GM12878 (cell line): ENCODE data around the gene SDHC. TPM values are rescaled to one million over a fixed set of nuclear protein-coding genes. Genes with fewer than 3 reads are reported as not detected.
A peak's percentile ranks its signal among the peaks of the same experiment; 100 is the strongest.

Experiments
- ATAC-seq: fragments of 200-7000 bp; cut with Tn5 transposase; 3 replicates; pipeline ENCODE4 v1.9.1; 2020; ENCODE audit warnings: mild to moderate bottlenecking, moderate library complexity
- BruUV-seq: library from RNA; stranded (reverse); fragments of 400-500 nt; replicated peaks from 2 replicates; lab custom pipeline; 2021; lab: Mats Ljungman, UMichigan
- CTCF ChIA-PET: fragments of 300-600 bp; sonication (Branson Sonifier 250); formaldehyde crosslinking; extraction: SDS; loops from one replicate; lab custom pipeline; 2021; ENCODE audit warnings: inconsistent platforms; lab: Yijun Ruan, JAX
- POLR2A ChIA-PET: fragments of 350-600 bp; formaldehyde crosslinking; extraction: SDS; loops from one replicate; lab custom pipeline; 2021; ENCODE audit warnings: inconsistent platforms; lab: Charles Lee
- RAD21 ChIA-PET: fragments of 300-600 bp; sonication (Branson Sonifier 250); formaldehyde crosslinking; loops from one replicate; lab custom pipeline; 2023; ENCODE audit warnings: antibody characterized with exemption; ENCODE audit not compliant: unreplicated experiment; lab: Charles Lee
- SMC1A ChIA-PET: fragments of 300-600 bp; sonication (Branson Sonifier 250); formaldehyde crosslinking; loops from one replicate; lab custom pipeline; 2023; ENCODE audit not compliant: unreplicated experiment, uncharacterized antibody; lab: Charles Lee
- DNase-seq: peaks from one replicate; pipeline ENCODE4 v3.0.0-alpha.2; 2011; ENCODE audit warnings: low read depth, low spot score
- FAIRE-seq: peaks from 3 replicates; lab custom pipeline; 2011; peaks lifted over from hg19 to GRCh38; lab: Jason Lieb, UNC
- H2AFZ ChIP-seq: 2 replicates; pipeline ENCODE4 v1.6.0; 2011; ENCODE audit warnings: low read depth, low read length, control low read depth; ENCODE audit not compliant: control insufficient read depth
- H3K27ac ChIP-seq: 2 replicates; pipeline ENCODE4 v1.5.1; 2011; ENCODE audit warnings: control low read depth; ENCODE audit not compliant: control insufficient read depth, insufficient read depth
- H3K27me3 ChIP-seq, 2 experiments: replicated peaks in 1 of 2; 2 replicates each; pipeline versions ENCODE4 v1.6.0 to v1.6.1; 2011; ENCODE audit warnings: low read length in 1 of 2; ENCODE audit not compliant: control insufficient read depth in 2 of 2, insufficient read depth in 2 of 2
- H3K36me3 ChIP-seq, 2 experiments: 2 replicates each; pipeline ENCODE4 v1.5.1; 2011; ENCODE audit warnings: low read length in 1 of 2; ENCODE audit not compliant: control insufficient read depth in 2 of 2, insufficient read depth in 2 of 2
- H3K4me1 ChIP-seq: 2 replicates; pipeline ENCODE4 v1.6.1; 2011; ENCODE audit warnings: mild to moderate bottlenecking, low read length, moderate library complexity, mixed read lengths; ENCODE audit not compliant: control insufficient read depth, insufficient read depth
- H3K4me2 ChIP-seq: 2 replicates; pipeline ENCODE4 v1.6.0; 2011; ENCODE audit warnings: control low read depth; ENCODE audit not compliant: control insufficient read depth, insufficient read depth
- H3K4me3 ChIP-seq: fragments of 200-600 bp; sonication (generic); 2 replicates; pipeline ENCODE4 v1.5.1; 2016
- H3K79me2 ChIP-seq: 2 replicates; pipeline ENCODE4 v1.6.0; 2011; ENCODE audit warnings: low read length; ENCODE audit not compliant: control insufficient read depth, insufficient read depth
- H3K9ac ChIP-seq: 2 replicates; pipeline ENCODE4 v1.8.0; 2011; ENCODE audit warnings: low read length, control low read depth, mixed read lengths; ENCODE audit not compliant: control insufficient read depth, insufficient read depth
- H3K9me3 ChIP-seq: replicated peaks from 3 replicates; pipeline ENCODE4 v1.5.1; 2011; ENCODE audit warnings: mild to moderate bottlenecking, low read length; ENCODE audit not compliant: control insufficient read depth, insufficient read depth
- H4K20me1 ChIP-seq: 2 replicates; pipeline ENCODE4 v1.6.0; 2011; ENCODE audit not compliant: control insufficient read depth, insufficient read depth
- CHD2 ChIP-seq: IDR thresholded peaks from 2 replicates; pipeline ENCODE4 v1.6.1; 2011; ENCODE audit warnings: low read depth, low read length, improper control_type of control experiment, borderline replicate concordance
- CREM ChIP-seq: IDR thresholded peaks from 2 replicates; pipeline ENCODE4 v1.6.1; 2014; ENCODE audit warnings: antibody characterized with exemption, low read depth
- EGR1 ChIP-seq, 2 experiments: IDR thresholded peaks; 1 replicate in 1 of 2; 2 replicates in 1 of 2; pipeline ENCODE4 v1.6.1; 2011 to 2012; ENCODE audit warnings: low read depth in 2 of 2, low read length in 2 of 2, borderline replicate concordance in 1 of 2, mild to moderate bottlenecking in 1 of 2, moderate library complexity in 1 of 2
- GABPA ChIP-seq: IDR thresholded peaks from 2 replicates; pipeline ENCODE4 v1.6.1; 2014; ENCODE audit warnings: antibody characterized with exemption, low read depth, mild to moderate bottlenecking, inconsistent platforms
- HCFC1 ChIP-seq: fragments of 150-350 bp; IDR thresholded peaks from 2 replicates; pipeline ENCODE4 v1.6.1; 2014; ENCODE audit warnings: low read length
- IKZF1 ChIP-seq: fragments of 450-650 bp; conservative IDR thresholded peaks from 2 replicates; pipeline ENCODE4 v1.6.1; 2017; ENCODE audit warnings: antibody characterized with exemption, mild to moderate bottlenecking
- POLR2A ChIP-seq: IDR thresholded peaks from 2 replicates; pipeline ENCODE4 v1.6.1; 2011; ENCODE audit warnings: low read depth, mild to moderate bottlenecking, low read length
- POLR2AphosphoS5 ChIP-seq: IDR thresholded peaks from 2 replicates; pipeline ENCODE4 v1.6.1; 2011; ENCODE audit warnings: mild to moderate bottlenecking, low read length, inconsistent platforms
- RAD21 ChIP-seq: IDR thresholded peaks from 2 replicates; pipeline ENCODE4 v1.6.1; 2011; ENCODE audit warnings: mild to moderate bottlenecking, low read depth, low read length, moderate library complexity; ENCODE audit not compliant: insufficient read depth
- RCOR1 ChIP-seq: conservative IDR thresholded peaks from 2 replicates; pipeline ENCODE4 v1.6.1; 2012; ENCODE audit warnings: low read depth, low read length, improper control_type of control experiment
- RUNX3 ChIP-seq: IDR thresholded peaks from 2 replicates; pipeline ENCODE4 v1.6.1; 2012; ENCODE audit warnings: low read length, inconsistent platforms
- YY1 ChIP-seq: IDR thresholded peaks from 2 replicates; pipeline ENCODE4 v1.6.1; 2011; ENCODE audit warnings: low read depth, mild to moderate bottlenecking, low read length
- ZNF622 ChIP-seq: fragments of 450-650 bp; IDR thresholded peaks from 2 replicates; pipeline ENCODE4 v1.6.1; 2017; ENCODE audit warnings: mild to moderate bottlenecking, inconsistent platforms
- WGBS: methylation state at CpG from one replicate; pipeline ENCODE4 v1.1.6; 2016; ENCODE audit warnings: low lambda C conversion rate; ENCODE audit not compliant: insufficient replicate concordance, insufficient coverage; ENCODE audit errors: missing lambda C conversion rate; 5-methylcytosine and 5-hydroxymethylcytosine counted together
- in situ Hi-C: fragments of 300-500 bp; cut with MboI; formaldehyde crosslinking; loops from 9 replicates; pipeline ENCODE4 v1.14.3; 2018; ENCODE audit warnings: mixed read lengths
- intact Hi-C: fragments of 100-400 bp; cut with micrococcal nuclease; formaldehyde crosslinking; loops from one replicate; pipeline ENCODE4 v1.14.2; 2022; ENCODE audit not compliant: unreplicated experiment
- polyA plus RNA-seq, 11 experiments: library from polyadenylated mRNA; depleted of rRNA in 4 of 11; unstranded in 6 of 11; stranded (reverse) in 5 of 11; fragments of >200 nt; fragmentation: Nextera tagmentation in 4 of 11; fragmentation: Illumina TruSeq in 1 of 11; extraction: Ambion mirVana in 4 of 11; extraction: Trizol in 1 of 11; gene quantifications; 1 replicate in 1 of 11; 2 replicates in 10 of 11; pipeline versions ENCODE4 v1.2.1 to v1.2.3, GENCODE V29; 2011 to 2016; ENCODE audit warnings: inconsistent platforms in 2 of 11, missing spikeins in 2 of 11, low read depth in 1 of 11
- total RNA-seq, 4 experiments: library from RNA; depleted of rRNA in 3 of 4; stranded (reverse); fragments of >200 nt in 3 of 4; fragmentation: Illumina TruSeq in 1 of 4; extraction: Trizol in 1 of 4; gene quantifications; 2 replicates each; pipeline versions ENCODE4 v1.2.1 to v1.2.3, GENCODE V29; 2013 to 2021
- TF ChIP-seq, protein P1 (sequence below): fragments of 450-650 bp; conservative IDR thresholded peaks from 2 replicates; pipeline ENCODE4 v1.6.1; 2017; ENCODE audit warnings: mild to moderate bottlenecking, moderate library complexity
- TF ChIP-seq, protein P2 (sequence below): IDR thresholded peaks from 2 replicates; pipeline ENCODE4 v1.6.1; 2012; ENCODE audit warnings: low read length, inconsistent platforms
- TF ChIP-seq, protein P3 (sequence below): fragments of 450-650 bp; IDR thresholded peaks from 2 replicates; pipeline ENCODE4 v1.6.1; 2016; ENCODE audit warnings: mild to moderate bottlenecking, moderate library complexity, borderline replicate concordance

Gene SDHC
- total and polyA plus RNA-seq, 10 of the 15 experiments (the other 5 are each of a cell fraction or from before 2014, with no cell fraction given) = 18.4 to 340 (median 178) TPM

DNA sequence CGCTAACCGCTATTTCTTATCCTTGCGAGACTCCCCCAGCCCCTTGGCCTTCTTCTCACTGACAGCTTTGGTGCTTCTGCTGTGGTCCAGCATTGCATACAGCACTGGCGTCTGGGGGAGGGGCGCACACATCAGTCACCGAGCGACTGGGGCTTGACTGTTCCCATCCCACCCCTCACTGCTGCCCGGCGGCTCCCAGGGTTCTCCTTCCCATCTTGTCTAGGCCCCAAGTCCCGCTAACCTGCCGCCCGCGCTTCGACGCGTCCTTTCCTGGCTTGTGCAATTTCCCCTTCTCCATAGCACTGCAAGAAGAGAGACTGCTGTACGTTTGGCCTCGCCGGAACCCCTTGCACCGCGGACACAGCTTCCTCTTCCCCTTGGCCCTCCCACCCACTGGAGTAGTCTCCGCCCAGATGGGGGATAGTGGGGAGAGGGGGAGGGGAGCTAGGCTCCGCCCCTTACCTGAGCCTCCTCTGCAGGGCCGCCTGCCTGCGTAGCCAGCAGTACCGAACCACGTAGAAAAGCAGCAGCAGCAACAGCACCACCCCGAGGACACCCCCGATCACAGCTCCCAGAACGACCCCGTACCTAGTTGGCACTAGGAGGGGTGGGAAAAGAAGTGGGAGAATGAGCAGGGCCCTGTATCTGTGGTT, 8.2 kb upstream of the SDHC start:
- peak; percentile 91 for FAIRE-seq
- H3K27ac ChIP-seq = peak overlapping the region; percentile 13; the same call in 1 of the 2 replicates
- SMC1A ChIA-PET = interaction anchor here (0.5 to 2.5 kb wide), 8 partner anchors 15 to 120 kb away, joined by 3 to 18 read pairs (median 4); partner anchors contain the start of genes NDUFS2 and TOMM40L
- RAD21 ChIA-PET = interaction anchor here (0.6 to 3.1 kb wide), 8 partner anchors 15 to 401 kb away, joined by 3 to 22 read pairs (median 4); partner anchors contain the start of genes FCRLA, NDUFS2 and TOMM40L
- peak; percentile 65 for DNase-seq
- peaks cover 12% of the 10 kb centered on the region for H3K4me1 ChIP-seq
- no peaks in the 10 kb centered on the region for H3K36me3 ChIP-seq
- H3K79me2 ChIP-seq = peaks cover 2% of the 10 kb centered on the region
- no peaks in the 10 kb centered on the region for H3K9me3 ChIP-seq
- CTCF ChIA-PET = interaction anchor here (0.5 to 6.8 kb wide), 22 partner anchors 12 to 750 kb away, joined by 3 to 66 read pairs (median 4); partner anchors contain the start of genes APOA2, CFAP126, NDUFS2 and TOMM40L
- in situ Hi-C loops (no loop called here), intact Hi-C loops (loop anchor here (5.0 kb wide), 1 partner anchor 79 kb away; the partner anchor contains the start of gene TOMM40L)
- H3K4me3 ChIP-seq = peak overlapping the region; percentile 94
- POLR2A ChIA-PET = interaction anchor here (0.5 to 1.3 kb wide), 4 partner anchors 8 to 104 kb away, joined by 3 to 6 read pairs (median 4); partner anchors contain the start of gene SDHC
- ATAC-seq = peak; percentile 92
- TSS peak; percentile 80 for BruUV-seq
- H4K20me1 ChIP-seq = no peaks in the 10 kb centered on the region
- H3K27me3 ChIP-seq = no peaks in the 10 kb centered on the region
- peak overlapping the region; percentile 71 for H3K9ac ChIP-seq
- peak overlapping the region; percentile 38 for H2AFZ ChIP-seq
- H3K4me2 ChIP-seq = peak overlapping the region; percentile 98
- 13% methylated on average over 29 of the region's 31 CpGs for WGBS
- TF ChIP-seq, protein P1, sequence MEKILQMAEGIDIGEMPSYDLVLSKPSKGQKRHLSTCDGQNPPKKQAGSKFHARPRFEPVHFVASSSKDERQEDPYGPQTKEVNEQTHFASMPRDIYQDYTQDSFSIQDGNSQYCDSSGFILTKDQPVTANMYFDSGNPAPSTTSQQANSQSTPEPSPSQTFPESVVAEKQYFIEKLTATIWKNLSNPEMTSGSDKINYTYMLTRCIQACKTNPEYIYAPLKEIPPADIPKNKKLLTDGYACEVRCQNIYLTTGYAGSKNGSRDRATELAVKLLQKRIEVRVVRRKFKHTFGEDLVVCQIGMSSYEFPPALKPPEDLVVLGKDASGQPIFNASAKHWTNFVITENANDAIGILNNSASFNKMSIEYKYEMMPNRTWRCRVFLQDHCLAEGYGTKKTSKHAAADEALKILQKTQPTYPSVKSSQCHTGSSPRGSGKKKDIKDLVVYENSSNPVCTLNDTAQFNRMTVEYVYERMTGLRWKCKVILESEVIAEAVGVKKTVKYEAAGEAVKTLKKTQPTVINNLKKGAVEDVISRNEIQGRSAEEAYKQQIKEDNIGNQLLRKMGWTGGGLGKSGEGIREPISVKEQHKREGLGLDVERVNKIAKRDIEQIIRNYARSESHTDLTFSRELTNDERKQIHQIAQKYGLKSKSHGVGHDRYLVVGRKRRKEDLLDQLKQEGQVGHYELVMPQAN = 0 out of 2 replicates have a peak, but pooled peaks have one; percentile 30
- TF ChIP-seq YY1 (0 out of 2 replicates have a peak, but pooled peaks have one; percentile 24), POLR2A (peak; percentile 77), CHD2 (0 out of 2 replicates have a peak, but pooled peaks have one; percentile 16), ZNF622 (no peak), RUNX3 (peak; percentile 26), EGR1 (IDR thresholded peaks at IDR 0.05; ENCODE audit: borderline replicate concordance in 1 of 2, low read depth in 2 of 2, low read length in 2 of 2) (peak in 1 of 2 experiments; percentile 20; a peak in 1 of 3 replicates), HCFC1 (0 out of 2 replicates have a peak, but pooled peaks have one; percentile 28), RAD21 (peak; percentile 38; the same call in 1 of the 2 replicates), RCOR1 (no peak), CREM (peak; percentile 26; the same call in 1 of the 2 replicates), GABPA (peak; percentile 63; the same call in 1 of the 2 replicates), IKZF1 (0 out of 2 replicates have a peak, but pooled peaks have one; percentile 17), POLR2AphosphoS5 (no peak)
- TF ChIP-seq, protein P2, sequence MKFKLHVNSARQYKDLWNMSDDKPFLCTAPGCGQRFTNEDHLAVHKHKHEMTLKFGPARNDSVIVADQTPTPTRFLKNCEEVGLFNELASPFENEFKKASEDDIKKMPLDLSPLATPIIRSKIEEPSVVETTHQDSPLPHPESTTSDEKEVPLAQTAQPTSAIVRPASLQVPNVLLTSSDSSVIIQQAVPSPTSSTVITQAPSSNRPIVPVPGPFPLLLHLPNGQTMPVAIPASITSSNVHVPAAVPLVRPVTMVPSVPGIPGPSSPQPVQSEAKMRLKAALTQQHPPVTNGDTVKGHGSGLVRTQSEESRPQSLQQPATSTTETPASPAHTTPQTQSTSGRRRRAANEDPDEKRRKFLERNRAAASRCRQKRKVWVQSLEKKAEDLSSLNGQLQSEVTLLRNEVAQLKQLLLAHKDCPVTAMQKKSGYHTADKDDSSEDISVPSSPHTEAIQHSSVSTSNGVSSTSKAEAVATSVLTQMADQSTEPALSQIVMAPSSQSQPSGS = no peak
- TF ChIP-seq, protein P3, sequence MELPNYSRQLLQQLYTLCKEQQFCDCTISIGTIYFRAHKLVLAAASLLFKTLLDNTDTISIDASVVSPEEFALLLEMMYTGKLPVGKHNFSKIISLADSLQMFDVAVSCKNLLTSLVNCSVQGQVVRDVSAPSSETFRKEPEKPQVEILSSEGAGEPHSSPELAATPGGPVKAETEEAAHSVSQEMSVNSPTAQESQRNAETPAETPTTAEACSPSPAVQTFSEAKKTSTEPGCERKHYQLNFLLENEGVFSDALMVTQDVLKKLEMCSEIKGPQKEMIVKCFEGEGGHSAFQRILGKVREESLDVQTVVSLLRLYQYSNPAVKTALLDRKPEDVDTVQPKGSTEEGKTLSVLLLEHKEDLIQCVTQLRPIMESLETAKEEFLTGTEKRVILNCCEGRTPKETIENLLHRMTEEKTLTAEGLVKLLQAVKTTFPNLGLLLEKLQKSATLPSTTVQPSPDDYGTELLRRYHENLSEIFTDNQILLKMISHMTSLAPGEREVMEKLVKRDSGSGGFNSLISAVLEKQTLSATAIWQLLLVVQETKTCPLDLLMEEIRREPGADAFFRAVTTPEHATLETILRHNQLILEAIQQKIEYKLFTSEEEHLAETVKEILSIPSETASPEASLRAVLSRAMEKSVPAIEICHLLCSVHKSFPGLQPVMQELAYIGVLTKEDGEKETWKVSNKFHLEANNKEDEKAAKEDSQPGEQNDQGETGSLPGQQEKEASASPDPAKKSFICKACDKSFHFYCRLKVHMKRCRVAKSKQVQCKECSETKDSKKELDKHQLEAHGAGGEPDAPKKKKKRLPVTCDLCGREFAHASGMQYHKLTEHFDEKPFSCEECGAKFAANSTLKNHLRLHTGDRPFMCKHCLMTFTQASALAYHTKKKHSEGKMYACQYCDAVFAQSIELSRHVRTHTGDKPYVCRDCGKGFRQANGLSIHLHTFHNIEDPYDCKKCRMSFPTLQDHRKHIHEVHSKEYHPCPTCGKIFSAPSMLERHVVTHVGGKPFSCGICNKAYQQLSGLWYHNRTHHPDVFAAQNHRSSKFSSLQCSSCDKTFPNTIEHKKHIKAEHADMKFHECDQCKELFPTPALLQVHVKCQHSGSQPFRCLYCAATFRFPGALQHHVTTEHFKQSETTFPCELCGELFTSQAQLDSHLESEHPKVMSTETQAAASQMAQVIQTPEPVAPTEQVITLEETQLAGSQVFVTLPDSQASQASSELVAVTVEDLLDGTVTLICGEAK = peak; percentile 61; the same call in 1 of the 2 replicates
